ENCODE measurements around the gene CNOT6.

GRCh38 chr5:180591311-180591887 lies 97.2 kb downstream of the CNOT6 start, which contains the start of gene SCGB3A1:
- TF ChIP-seq CTCF (IDR thresholded peaks at IDR 0.05) (no peak), POLR2A (IDR thresholded peaks at IDR 0.05) (no peak)

Measured in lower leg skin (tissue), 3 donors.